Measurements from ENCODE around the gene FLOT1. TPM values are rescaled to one million over a fixed set of nuclear protein-coding genes. Genes with fewer than 3 reads are reported as not detected.

FLOT1 gene
- total and polyA plus RNA-seq, 9 of the 15 experiments (the other 6 are each of a cell fraction or from before 2014, with no cell fraction given): 11.7 to 149 (median 118) TPM

DNA sequence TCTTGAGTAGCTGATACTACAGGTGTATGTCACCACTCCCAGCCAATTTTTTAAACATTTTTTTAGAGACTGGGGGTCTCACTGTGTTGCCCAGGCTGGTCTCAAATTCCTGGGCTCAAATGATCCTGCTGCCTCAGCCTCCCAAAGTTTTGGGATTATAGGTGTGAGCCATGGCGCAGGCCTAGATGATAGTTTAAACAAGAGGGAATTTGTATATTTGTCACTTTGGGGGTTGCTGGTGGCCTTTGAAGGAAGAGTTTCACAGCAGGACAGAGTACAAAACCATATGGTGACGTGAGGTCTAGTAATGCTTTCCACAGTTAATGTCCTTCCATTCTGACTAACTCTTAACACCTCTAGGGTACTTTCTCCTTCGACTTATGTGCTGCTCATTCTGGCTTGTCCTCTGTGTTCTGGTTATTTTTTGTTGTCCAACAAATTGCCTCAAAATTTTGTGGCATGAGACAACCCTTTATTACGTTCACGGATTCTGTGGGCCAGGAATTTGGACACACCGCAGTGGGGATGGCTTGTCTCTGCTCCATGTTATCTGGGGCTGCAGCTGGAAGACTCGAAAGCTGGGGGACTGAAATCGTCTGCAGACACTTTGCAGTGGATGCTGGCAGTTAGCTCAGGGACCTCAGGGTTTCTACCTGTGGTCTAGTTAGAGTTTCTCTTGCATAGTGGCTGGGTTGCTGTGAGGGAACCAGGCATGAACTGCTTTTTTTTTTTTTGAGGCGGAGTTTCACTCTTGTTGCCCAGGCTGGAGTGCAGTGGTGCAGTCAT lies 24.9 kb upstream of the FLOT1 start (continued):
- TF ChIP-seq, protein P1, sequence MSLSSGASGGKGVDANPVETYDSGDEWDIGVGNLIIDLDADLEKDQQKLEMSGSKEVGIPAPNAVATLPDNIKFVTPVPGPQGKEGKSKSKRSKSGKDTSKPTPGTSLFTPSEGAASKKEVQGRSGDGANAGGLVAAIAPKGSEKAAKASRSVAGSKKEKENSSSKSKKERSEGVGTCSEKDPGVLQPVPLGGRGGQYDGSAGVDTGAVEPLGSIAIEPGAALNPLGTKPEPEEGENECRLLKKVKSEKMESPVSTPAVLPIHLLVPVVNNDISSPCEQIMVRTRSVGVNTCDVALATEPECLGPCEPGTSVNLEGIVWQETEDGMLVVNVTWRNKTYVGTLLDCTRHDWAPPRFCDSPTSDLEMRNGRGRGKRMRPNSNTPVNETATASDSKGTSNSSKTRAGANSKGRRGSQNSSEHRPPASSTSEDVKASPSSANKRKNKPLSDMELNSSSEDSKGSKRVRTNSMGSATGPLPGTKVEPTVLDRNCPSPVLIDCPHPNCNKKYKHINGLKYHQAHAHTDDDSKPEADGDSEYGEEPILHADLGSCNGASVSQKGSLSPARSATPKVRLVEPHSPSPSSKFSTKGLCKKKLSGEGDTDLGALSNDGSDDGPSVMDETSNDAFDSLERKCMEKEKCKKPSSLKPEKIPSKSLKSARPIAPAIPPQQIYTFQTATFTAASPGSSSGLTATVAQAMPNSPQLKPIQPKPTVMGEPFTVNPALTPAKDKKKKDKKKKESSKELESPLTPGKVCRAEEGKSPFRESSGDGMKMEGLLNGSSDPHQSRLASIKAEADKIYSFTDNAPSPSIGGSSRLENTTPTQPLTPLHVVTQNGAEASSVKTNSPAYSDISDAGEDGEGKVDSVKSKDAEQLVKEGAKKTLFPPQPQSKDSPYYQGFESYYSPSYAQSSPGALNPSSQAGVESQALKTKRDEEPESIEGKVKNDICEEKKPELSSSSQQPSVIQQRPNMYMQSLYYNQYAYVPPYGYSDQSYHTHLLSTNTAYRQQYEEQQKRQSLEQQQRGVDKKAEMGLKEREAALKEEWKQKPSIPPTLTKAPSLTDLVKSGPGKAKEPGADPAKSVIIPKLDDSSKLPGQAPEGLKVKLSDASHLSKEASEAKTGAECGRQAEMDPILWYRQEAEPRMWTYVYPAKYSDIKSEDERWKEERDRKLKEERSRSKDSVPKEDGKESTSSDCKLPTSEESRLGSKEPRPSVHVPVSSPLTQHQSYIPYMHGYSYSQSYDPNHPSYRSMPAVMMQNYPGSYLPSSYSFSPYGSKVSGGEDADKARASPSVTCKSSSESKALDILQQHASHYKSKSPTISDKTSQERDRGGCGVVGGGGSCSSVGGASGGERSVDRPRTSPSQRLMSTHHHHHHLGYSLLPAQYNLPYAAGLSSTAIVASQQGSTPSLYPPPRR (CRISPR knock-in tag; IDR thresholded peaks at IDR 0.05; ENCODE audit: borderline replicate concordance): peak; percentile 68; the same call in 1 of the 2 replicates
- TF ChIP-seq DPF2 (IDR thresholded peaks at IDR 0.05) (peak; percentile 81), ZNF707 (CRISPR knock-in tag; conservative IDR thresholded peaks at IDR 0.05) (no peak), ZNF586 (CRISPR knock-in tag; conservative IDR thresholded peaks at IDR 0.05) (no peak), ZNF232 (CRISPR knock-in tag; IDR thresholded peaks at IDR 0.05) (no peak), FOXA3 (CRISPR knock-in tag; conservative IDR thresholded peaks at IDR 0.05 in 1 of 2, IDR thresholded peaks at IDR 0.05 in 1 of 2) (no peak), CBFA2T2 (conservative IDR thresholded peaks at IDR 0.05) (peak; percentile 84), SMARCA4 (IDR thresholded peaks at IDR 0.05) (no peak; the same call in none of the 2 replicates)
- TF ChIP-seq, protein P2, sequence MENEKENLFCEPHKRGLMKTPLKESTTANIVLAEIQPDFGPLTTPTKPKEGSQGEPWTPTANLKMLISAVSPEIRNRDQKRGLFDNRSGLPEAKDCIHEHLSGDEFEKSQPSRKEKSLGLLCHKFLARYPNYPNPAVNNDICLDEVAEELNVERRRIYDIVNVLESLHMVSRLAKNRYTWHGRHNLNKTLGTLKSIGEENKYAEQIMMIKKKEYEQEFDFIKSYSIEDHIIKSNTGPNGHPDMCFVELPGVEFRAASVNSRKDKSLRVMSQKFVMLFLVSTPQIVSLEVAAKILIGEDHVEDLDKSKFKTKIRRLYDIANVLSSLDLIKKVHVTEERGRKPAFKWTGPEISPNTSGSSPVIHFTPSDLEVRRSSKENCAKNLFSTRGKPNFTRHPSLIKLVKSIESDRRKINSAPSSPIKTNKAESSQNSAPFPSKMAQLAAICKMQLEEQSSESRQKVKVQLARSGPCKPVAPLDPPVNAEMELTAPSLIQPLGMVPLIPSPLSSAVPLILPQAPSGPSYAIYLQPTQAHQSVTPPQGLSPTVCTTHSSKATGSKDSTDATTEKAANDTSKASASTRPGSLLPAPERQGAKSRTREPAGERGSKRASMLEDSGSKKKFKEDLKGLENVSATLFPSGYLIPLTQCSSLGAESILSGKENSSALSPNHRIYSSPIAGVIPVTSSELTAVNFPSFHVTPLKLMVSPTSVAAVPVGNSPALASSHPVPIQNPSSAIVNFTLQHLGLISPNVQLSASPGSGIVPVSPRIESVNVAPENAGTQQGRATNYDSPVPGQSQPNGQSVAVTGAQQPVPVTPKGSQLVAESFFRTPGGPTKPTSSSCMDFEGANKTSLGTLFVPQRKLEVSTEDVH (IDR thresholded peaks at IDR 0.05; ENCODE audit: low read depth, partially characterized antibody): no peak
- TF ChIP-seq, protein P3, sequence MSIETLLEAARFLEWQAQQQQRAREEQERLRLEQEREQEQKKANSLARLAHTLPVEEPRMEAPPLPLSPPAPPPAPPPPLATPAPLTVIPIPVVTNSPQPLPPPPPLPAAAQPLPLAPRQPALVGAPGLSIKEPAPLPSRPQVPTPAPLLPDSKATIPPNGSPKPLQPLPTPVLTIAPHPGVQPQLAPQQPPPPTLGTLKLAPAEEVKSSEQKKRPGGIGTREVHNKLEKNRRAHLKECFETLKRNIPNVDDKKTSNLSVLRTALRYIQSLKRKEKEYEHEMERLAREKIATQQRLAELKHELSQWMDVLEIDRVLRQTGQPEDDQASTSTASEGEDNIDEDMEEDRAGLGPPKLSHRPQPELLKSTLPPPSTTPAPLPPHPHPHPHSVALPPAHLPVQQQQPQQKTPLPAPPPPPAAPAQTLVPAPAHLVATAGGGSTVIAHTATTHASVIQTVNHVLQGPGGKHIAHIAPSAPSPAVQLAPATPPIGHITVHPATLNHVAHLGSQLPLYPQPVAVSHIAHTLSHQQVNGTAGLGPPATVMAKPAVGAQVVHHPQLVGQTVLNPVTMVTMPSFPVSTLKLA (conservative IDR thresholded peaks at IDR 0.05): no peak
